Activated CD8-positive, alpha-beta memory T cell treated with anti-CD3 and anti-CD28 coated beads, Interleukin-2, amount 50 U/mL, for 48 hours (primary cell): ENCODE data around the gene VWA5B1.
A peak's percentile ranks its signal among the peaks of the same experiment; 100 is the strongest.

Experiments
- DNase-seq: peaks from one replicate; pipeline ENCODE4 v3.0.0-alpha.2; 2020

Gene VWA5B1

DNA sequence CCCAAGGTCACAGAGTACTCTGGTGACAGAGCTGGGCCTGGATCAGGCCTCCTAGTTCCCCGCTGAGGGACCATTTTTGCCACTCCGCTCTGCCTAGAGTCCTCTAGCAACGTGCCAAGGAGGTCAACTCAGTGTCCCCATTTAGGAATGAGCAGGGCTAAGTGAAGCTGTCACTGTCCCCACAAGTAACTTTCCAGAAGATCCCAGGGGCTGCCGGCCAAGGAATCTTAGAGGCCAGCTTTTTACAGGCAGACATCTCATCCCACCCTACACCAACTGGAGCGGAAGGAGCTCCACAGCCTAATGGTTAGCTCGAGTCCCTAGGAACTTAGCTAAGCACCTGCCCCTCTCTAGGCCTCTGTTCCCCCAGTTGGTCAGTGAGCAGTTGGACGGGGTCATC is 59.7 kb downstream of the VWA5B1 start:
- no peak for DNase-seq

DNA sequence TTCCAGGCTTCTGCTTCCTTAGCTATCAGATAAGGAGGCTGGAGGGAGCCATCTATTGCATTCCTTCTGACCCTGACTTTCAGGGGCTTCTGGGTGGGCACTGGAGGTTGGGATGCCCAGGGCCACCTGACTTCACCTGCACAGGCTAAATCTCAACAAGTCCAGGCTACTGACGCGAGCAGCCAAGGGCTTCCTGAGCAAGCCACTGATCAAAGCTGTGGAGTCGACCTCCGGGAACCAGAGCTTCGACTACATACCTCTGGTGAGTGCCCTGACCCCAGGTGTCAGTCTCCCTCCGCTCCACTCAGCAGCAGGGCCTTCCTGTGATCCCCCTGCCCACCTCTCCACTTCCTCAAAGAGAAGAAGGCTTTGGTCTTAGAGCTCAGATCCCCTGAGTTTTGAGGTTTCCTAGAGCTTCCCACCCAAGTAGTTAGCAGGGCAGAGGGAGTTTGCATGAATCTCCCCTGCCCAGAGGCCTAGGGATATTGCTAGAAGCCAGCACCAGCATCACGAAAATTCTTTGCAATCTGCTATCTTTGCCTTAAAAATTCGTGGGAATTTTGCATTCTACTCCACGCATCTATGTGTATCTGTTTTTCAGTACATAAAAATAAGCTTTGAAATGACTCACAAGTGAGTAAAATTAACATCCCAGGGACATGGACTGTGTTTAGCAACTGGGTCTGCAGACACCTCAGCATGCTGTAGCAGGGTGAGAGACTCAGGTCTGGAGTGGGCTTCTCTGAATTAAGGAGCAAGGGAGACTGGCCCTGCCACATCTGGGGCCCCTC is 61.4 kb downstream of the VWA5B1 start:
- DNase-seq = no peak

DNA sequence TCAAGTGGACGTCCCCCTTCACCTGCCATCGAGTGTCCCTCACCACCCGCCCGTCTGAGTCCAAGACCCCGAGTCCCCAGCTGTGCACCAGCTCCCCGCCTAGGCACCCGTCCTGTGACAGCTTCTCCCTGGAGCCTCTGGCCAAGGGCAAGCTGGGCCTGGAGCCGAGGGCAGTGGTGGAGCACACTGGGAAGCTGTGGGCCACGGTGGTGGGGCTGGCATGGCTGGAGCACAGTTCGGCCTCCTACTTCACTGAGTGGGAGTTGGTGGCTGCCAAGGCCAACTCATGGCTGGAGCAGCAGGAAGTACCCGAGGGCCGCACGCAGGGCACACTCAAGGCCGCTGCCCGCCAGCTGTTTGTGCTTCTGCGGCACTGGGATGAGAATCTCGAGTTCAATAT is 63.2 kb downstream of the VWA5B1 start:
- DNase-seq = no peak

- no peak for DNase-seq
These were observed 63.9 kb downstream of the VWA5B1 start for GRCh38 chr1:20354610-20355009.

DNA sequence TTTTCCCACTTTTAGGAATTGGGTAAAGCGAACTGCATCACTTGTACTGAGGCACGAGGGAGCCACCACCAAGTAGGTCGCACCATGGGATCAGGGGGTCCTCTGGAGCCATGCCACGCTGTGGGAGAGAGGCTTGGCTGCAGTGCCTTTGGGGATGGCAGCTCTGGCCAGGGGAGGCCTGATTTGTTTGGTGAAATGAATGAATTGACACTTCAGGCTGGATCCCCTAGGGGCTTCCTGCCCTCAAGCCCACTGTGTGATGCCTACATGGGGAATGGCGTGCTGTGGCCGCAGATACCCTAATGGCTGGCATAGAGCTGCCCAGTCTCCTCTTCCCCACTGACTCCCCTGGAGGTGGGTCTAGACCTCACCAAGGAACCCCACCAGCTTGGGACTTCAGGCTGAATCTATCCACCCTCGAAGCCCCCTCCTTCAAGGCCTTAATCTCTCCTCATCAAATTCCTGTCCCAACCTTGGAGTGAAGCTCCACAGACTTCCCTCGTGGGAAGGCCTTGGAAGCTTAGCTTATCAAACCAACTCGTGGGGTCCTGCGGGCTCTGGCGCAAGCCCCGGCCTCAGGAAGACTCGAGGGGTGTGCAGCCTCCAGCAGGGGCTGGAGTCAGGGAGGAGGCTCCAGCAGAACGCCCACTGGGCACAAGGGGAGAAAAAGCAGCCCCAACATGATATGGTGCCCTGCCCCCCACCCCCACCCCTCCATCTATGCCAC is 64.6 kb downstream of the VWA5B1 start:
- DNase-seq = no peak

- DNase-seq = no peak
These were observed 65.4 kb downstream of the VWA5B1 start for GRCh38 chr1:20355828-20356735.

DNA sequence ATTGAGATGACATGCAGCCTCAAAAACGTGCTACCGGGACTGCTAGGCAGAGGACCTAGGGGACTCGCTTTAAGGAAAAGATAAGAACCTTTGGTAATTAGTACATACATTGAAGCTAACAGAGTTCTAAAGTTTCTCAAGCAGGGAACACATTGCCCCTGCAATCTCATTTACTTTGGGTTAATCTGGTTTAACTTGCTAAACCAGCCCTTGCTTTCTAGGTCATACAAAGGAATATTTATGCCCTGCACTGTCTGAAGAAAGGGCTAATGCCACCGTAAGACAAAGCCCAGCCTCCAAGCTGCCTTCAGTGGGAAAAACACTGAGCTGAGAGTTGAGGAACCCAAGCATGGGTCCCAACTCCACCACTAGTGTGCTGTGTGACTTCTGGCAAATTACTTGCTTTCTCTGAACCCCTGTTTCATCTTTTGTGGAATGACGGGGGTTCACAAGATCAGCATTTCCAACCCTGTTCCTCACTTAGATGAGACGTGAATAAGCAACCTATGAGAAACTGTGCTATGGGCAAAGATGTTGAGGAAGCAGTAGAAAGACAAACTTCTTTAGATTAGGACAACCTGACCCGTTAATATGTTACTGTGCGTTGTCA is 66.3 kb downstream of the VWA5B1 start:
- no peak for DNase-seq

DNA sequence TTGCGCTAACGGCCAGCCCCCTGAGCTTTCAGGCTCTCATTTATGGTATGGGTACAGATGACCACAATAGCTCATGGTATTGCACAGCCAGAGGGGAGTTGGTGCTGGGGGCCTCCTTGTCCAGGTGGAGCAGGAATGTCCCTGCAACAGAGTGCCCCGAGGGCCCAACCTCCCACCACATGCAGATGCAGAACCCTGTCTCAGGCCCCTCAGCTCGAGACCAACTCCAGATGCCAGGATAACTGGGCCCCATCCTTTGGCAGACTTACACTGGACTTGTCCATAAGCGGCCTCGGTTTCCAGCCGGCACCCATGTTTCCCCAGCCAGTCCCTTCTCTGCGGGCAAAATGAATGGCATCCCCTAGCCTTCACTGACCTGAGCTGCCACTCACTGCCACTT is 67.1 kb downstream of the VWA5B1 start:
- DNase-seq = no peak

DNA sequence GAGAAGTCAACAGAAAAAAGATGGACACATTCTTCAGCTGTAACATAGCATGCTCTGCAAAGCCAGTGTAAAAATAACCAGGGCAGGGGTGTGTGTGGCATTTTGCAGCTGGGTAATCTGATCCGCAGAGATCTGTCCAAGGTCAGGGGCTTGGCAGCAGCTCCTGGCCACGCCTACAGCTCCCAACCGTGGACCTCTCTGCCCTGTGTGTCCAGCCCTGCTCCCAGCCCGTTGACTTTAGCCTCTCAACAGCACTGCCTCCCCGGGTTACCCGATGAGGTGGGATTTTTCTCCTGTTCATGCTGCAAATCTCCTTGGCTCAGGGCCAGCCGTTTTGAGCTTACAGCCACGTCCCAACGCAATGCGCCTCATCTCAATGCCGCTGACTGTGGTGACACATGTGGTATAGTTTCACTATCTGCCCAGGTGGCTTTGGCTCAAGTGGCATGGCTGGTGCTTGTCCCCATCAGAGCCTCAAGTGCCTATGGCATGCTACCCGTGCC is 68.1 kb downstream of the VWA5B1 start:
- DNase-seq = no peak

DNA sequence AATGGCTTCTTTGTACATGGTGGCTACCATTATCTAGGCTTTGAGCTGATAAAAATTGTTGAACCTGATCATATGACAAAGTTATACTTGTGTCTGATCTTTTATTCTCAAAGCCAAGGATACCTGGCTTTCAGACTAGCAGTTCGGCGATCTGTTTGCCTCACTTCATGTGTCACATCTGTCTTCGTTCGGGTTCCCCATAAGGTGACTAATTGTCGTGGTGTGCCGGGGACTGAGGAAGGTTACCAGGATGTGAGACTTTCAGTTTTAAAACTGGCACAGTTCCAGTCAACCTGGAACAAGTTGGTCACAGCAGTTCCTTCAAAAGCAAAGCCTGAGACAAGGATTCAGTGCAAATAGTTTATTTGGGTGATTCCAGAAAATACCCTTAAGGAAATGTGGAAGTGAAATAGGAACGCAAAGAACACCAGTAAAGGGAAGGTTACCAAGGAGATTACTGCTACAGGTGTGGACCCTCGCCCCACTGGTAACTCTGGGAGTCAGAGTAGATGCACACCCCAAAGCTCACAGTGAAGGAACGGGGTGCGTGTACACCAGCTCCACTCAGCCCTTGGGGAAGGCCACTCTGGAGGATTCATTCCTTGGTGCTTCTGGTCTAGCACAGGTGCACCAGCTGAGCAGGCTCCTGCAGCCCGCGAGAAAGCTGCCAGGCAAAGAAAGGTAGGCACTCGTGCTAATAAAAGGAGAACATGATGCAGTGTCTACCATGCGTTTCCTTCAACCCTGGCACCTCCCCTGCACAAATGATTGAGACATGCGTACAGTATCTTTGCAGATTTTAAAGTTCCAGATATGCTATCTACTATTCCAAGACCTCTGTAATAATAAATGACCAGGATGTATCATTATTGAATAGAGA is 69.0 kb downstream of the VWA5B1 start:
- DNase-seq = peak; percentile 65

- no peak for DNase-seq
These were observed 70.7 kb downstream of the VWA5B1 start for GRCh38 chr1:20361401-20361800.

GRCh38 chr1:20361805-20362381 is 71.2 kb downstream of the VWA5B1 start:
- peak; percentile 85 for DNase-seq

GRCh38 chr1:20362856-20363255 is 72.2 kb downstream of the VWA5B1 start:
- no peak for DNase-seq

DNA sequence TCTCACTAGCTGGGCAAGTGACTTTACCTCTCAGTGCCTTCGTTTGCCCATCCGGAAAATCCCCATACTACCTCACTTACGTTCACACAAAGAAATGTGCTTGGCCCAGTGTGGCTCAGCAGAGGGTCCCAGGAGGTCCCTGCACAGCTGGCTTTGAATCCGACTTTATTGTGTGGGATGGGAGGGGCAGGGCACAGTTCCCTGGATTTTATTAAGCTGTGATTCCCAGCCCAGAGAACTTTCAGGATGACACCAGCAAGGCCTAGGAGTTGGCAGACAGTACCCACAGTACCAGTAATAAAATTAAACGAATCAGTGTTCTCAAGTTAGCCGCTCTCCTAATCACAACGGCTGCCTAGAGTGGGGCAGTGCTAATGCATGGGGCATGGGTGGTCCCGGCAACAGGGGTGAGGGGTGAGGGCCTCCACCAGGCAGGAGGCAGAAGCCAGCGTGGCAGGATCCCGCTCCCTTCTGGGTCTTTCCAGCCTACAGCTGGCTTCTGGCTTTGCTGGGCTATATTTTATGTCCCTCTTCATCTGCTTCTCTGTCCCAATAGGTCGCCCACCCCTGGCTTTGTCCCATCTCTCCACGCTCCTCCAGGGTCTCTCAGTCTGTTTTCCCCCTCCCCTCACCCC is 74.9 kb downstream of the VWA5B1 start:
- DNase-seq = no peak

- no peak for DNase-seq
These were observed 75.4 kb downstream of the VWA5B1 start for GRCh38 chr1:20366056-20366462.

- no peak for DNase-seq
These were observed 75.9 kb downstream of the VWA5B1 start for GRCh38 chr1:20366463-20367115.

DNA sequence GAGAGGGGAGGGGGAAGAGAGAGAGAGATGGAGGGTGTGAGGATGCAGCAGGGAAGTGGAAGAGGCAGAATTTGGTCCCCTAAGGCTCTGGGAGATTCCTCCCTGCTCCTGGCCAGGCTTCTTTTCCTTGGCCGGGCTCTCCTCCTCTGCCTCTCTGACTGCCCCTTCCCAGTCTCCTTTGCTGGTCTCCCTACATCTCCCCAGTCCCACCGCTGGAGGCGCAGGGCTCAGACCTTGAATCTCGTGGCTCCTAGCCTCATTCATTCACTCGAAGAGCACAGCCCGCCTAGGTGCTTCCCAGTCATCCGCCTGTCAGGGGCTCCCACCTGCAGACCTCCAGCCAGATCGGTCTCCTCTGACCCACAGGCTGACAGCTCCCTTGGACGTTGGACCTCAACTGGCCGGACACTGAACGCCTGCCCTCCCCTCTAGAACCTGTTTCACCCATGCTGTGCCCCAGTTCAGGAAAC is 76.5 kb downstream of the VWA5B1 start:
- no peak for DNase-seq

DNA sequence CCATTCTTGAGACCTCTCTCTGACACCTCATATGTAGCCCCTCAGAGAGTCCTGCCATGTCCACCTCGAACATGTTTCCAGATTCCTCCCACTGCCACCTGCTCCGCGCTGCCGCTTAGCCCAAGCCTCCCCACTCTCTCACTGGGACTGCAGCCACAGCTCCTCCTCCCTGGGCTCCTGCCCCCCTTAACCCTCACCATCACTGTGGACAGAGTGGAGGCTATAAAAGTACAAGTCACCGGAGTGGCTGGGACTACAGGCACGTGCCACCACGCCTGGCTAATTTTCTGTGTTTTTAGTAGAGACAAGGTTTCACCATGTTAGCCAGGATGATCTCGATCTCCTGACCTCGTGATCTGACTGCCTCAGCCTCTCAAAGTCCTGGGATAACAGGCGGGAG is 77.0 kb downstream of the VWA5B1 start:
- DNase-seq = no peak

DNA sequence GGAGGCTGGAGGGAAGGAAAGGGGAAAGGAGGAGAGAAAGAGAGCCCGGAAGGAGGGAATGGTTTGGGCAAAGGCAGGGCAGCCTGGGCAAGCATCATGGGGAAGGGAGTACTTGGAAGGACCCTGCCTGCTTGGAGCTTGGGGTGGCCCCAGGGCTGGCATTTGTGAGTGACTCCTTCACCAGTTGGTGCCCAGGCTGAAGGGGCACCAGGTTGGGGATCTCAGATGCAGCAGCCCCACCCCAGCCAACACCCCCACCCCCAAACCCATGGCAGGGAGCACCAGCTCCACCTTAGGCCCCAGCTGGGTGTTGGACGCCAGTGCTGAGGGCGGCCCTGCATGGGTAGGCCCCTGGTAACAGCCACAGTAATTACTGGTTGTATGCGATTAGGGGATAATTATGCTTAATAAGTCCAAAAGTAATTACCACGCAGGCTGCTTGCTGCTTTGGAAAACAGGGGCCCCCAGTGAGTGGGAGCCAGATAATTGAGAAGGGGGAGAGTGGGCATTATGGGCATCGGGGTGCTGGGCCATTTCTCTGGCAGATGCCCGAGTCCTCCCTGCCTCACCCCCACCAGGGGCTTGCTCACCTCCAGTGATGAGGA is 78.3 kb downstream of the VWA5B1 start:
- no peak for DNase-seq

GRCh38 chr1:20370698-20371097 is 80.0 kb downstream of the VWA5B1 start:
- no peak for DNase-seq
